HepG2 (cell line): ENCODE data around the gene SLC41A1. TPM values are rescaled to one million over a fixed set of nuclear protein-coding genes. Genes with fewer than 3 reads are reported as not detected.

Experiments
- ATAC-seq: fragments of 200-7000 bp; cut with Tn5 transposase; 3 replicates; pipeline ENCODE4 v1.9.1; 2020; ENCODE audit warnings: mild to moderate bottlenecking, moderate library complexity
- BruUV-seq: library from RNA; stranded (reverse); fragments of 400-500 nt; replicated peaks from 2 replicates; lab custom pipeline; 2021; lab: Mats Ljungman, UMichigan
- CTCF ChIA-PET: fragments of 300-600 bp; formaldehyde crosslinking; extraction: SDS; loops from one replicate; lab custom pipeline; 2021; ENCODE audit warnings: low total read pairs, inconsistent platforms, low intra/inter-chr PET ratio; lab: Yijun Ruan, JAX
- POLR2A ChIA-PET: fragments of 350-600 bp; sonication (Branson Sonifier 250); formaldehyde crosslinking; loops from one replicate; lab custom pipeline; 2020; ENCODE audit warnings: antibody characterized with exemption, inconsistent platforms; lab: Yijun Ruan, JAX
- DNase-seq: peaks from one replicate; pipeline ENCODE4 v3.0.0-alpha.2; 2015; ENCODE audit warnings: low spot score
- FAIRE-seq: peaks from 3 replicates; lab custom pipeline; 2011; peaks lifted over from hg19 to GRCh38; lab: Jason Lieb, UNC
- H2AFZ ChIP-seq: one replicate; pipeline ENCODE4 v1.6.1; 2011; ENCODE audit warnings: low read length, inconsistent platforms
- H3K27ac ChIP-seq: fragments of 300-600 bp; 3 replicates; pipeline ENCODE4 v1.8.0; 2011; ENCODE audit warnings: mixed run types, mild to moderate bottlenecking, mixed read lengths, low read length, inconsistent platforms; ENCODE audit not compliant: insufficient read depth; ENCODE audit errors: extremely low read length
- H3K27me3 ChIP-seq, 2 experiments: fragments of 200-600 bp in 1 of 2; 2 replicates in 1 of 2; 3 replicates in 1 of 2; pipeline versions ENCODE4 v1.6.0 to v1.8.0; 2011; ENCODE audit warnings: low read length in 2 of 2, mild to moderate bottlenecking in 2 of 2, moderate library complexity in 2 of 2, inconsistent platforms in 1 of 2; ENCODE audit not compliant: insufficient read depth in 2 of 2, control insufficient read depth in 1 of 2
- H3K36me3 ChIP-seq, 2 experiments: fragments of 200-600 bp in 1 of 2; replicated peaks in 1 of 2; 2 replicates in 1 of 2; 3 replicates in 1 of 2; pipeline versions ENCODE4 v1.5.1 to v1.8.0; 2011; ENCODE audit warnings: low read length in 2 of 2, inconsistent platforms in 1 of 2; ENCODE audit not compliant: insufficient read depth in 2 of 2, control insufficient read depth in 1 of 2
- H3K4me1 ChIP-seq: 2 replicates; pipeline ENCODE4 v1.5.1; 2012; ENCODE audit warnings: low read length, inconsistent platforms; ENCODE audit not compliant: insufficient read depth
- H3K4me2 ChIP-seq: 2 replicates; pipeline ENCODE4 v1.6.0; 2011; ENCODE audit warnings: low read depth, low read length, inconsistent platforms
- H3K4me3 ChIP-seq, 3 experiments: fragments of 200-600 bp in 1 of 3; sonication (generic), shearing (Covaris generic) in 1 of 3; replicated peaks in 1 of 3; 2 replicates each; pipeline ENCODE4 v1.5.1; 2011 to 2016; ENCODE audit warnings: low read length in 3 of 3, inconsistent platforms in 2 of 3, low read depth in 2 of 3, mild to moderate bottlenecking in 2 of 3, control low read depth in 1 of 3, mixed read lengths in 1 of 3; ENCODE audit not compliant: insufficient read depth in 1 of 3
- H3K79me2 ChIP-seq: one replicate; pipeline ENCODE4 v1.6.1; 2011; ENCODE audit warnings: low read length, inconsistent platforms; ENCODE audit not compliant: insufficient read depth
- H3K9ac ChIP-seq: 2 replicates; pipeline ENCODE4 v1.6.0; 2011; ENCODE audit warnings: mild to moderate bottlenecking, low read depth, low read length, inconsistent platforms; ENCODE audit not compliant: insufficient read depth
- H3K9me3 ChIP-seq: 2 replicates; pipeline ENCODE4 v1.5.1; 2012; ENCODE audit warnings: mild to moderate bottlenecking, low read length
- H4K20me1 ChIP-seq: 2 replicates; pipeline ENCODE4 v1.6.0; 2011; ENCODE audit warnings: inconsistent platforms, mild to moderate bottlenecking, low read length, moderate library complexity; ENCODE audit not compliant: insufficient read depth
- KDM6A ChIP-seq: IDR thresholded peaks from 2 replicates; pipeline ENCODE4 v1.6.1; 2016; ENCODE audit warnings: low read depth
- RAD51 ChIP-seq: fragments of 450-650 bp; IDR thresholded peaks from 2 replicates; pipeline ENCODE4 v1.6.1; 2016; ENCODE audit warnings: borderline replicate concordance
- RFX5 ChIP-seq: IDR thresholded peaks from 2 replicates; pipeline ENCODE4 v1.6.1; 2011; ENCODE audit warnings: low read depth, low read length, improper control_type of control experiment
- SATB2 ChIP-seq: sonication (generic); formaldehyde crosslinking; IDR thresholded peaks from 2 replicates; pipeline ENCODE4 v1.5.0; 2020; ENCODE audit warnings: missing genetic modification reagents
- TBX2 ChIP-seq: sonication (generic); formaldehyde crosslinking; IDR thresholded peaks from 2 replicates; pipeline ENCODE4 v1.5.0; 2020; ENCODE audit warnings: missing genetic modification reagents, mild to moderate bottlenecking, borderline replicate concordance
- WIZ ChIP-seq: sonication (generic); formaldehyde crosslinking; IDR thresholded peaks from 2 replicates; pipeline ENCODE4 v1.5.1; 2020; ENCODE audit warnings: mild to moderate bottlenecking, missing genetic modification reagents
- ZFY ChIP-seq: sonication (generic); formaldehyde crosslinking; IDR thresholded peaks from 2 replicates; pipeline ENCODE4 v1.4.0; 2020; ENCODE audit warnings: missing genetic modification reagents
- ZIK1 ChIP-seq: sonication (generic); formaldehyde crosslinking; IDR thresholded peaks from 2 replicates; pipeline ENCODE4 v1.5.0; 2020; ENCODE audit warnings: mild to moderate bottlenecking, low read depth, missing genetic modification reagents, borderline replicate concordance
- ZNF775 ChIP-seq: sonication (generic); formaldehyde crosslinking; IDR thresholded peaks from 2 replicates; pipeline ENCODE4 v1.4.0; 2020; ENCODE audit warnings: missing genetic modification reagents, mild to moderate bottlenecking, moderate library complexity, borderline replicate concordance
- WGBS: methylation state at CpG from one replicate; pipeline ENCODE4 v1.1.6; 2017; ENCODE audit warnings: low lambda C conversion rate; 5-methylcytosine and 5-hydroxymethylcytosine counted together
- in situ Hi-C: cut with HindIII; loops from 2 replicates; pipeline ENCODE4 v1.10.0; 2017; ENCODE audit warnings: low pct_unique_long_range_greater_than_20kb; ENCODE audit not compliant: extremely low pct_ligation_motif_present
- intact Hi-C: fragments of 100-400 bp; cut with micrococcal nuclease; formaldehyde crosslinking; loops from one replicate; pipeline ENCODE4 v1.10.0; 2022; ENCODE audit not compliant: unreplicated experiment
- polyA plus RNA-seq, 8 experiments: library from polyadenylated mRNA; depleted of rRNA in 3 of 8; stranded (reverse) in 7 of 8; unstranded in 1 of 8; fragments of >200 nt; fragmentation: Illumina TruSeq in 4 of 8; extraction: Trizol in 4 of 8; gene quantifications; 2 replicates each; pipeline versions ENCODE4 v1.2.1 to v1.2.3, GENCODE V29; 2011 to 2016; ENCODE audit warnings: low read depth in 4 of 8, missing spikeins in 1 of 8, mixed read lengths in 1 of 8; ENCODE audit not compliant: insufficient read depth in 1 of 8
- total RNA-seq, 5 experiments: library from RNA; depleted of rRNA; stranded (reverse); fragments of >200 nt; fragmentation: Illumina TruSeq; extraction: Trizol; gene quantifications; 2 replicates each; pipeline ENCODE4 v1.2.3, GENCODE V29; 2016; ENCODE audit warnings: low read depth in 1 of 5
- TF ChIP-seq, protein P1 (sequence below): IDR thresholded peaks from 2 replicates; pipeline ENCODE4 v1.6.1; 2016; ENCODE audit warnings: missing biosample characterization, missing genetic modification reagents, low read depth
- TF ChIP-seq, protein P2 (sequence below): sonication (generic); formaldehyde crosslinking; IDR thresholded peaks from 2 replicates; pipeline ENCODE4 v1.5.0; 2020; ENCODE audit warnings: missing genetic modification reagents
- TF ChIP-seq, protein P3 (sequence below): sonication (generic); formaldehyde crosslinking; IDR thresholded peaks from 2 replicates; pipeline ENCODE4 v1.4.0; 2020; ENCODE audit warnings: missing genetic modification reagents, mild to moderate bottlenecking, borderline replicate concordance

The SLC41A1 gene
- total and polyA plus RNA-seq, 2 of the 13 experiments (the other 11 are each of a cell fraction or from before 2014, with no cell fraction given) = 2.2 to 4.6 TPM

DNA sequence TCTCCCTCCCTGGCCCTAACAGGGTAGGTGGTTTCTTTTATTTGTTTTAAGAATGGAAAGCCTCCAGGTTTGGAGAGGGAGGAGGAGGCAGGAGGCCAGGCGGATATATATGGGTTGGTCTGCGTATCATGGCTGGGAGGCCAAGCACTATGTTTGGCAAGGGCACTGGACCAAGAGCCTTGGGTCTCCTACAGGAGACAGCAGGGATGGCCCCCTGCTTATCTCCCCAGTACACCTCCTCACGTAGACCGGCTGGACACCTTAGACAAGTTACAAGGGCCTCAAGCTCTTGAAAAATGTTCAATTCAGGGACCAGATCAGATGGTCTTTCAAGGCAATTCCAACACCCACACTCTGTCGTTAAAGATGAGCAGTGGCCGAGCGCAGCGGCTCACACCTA is 10.9 kb downstream of the SLC41A1 start:
- DNase-seq (no peak), FAIRE-seq (no peak), ATAC-seq (no peak)
- intact Hi-C loops = loop anchor here (10.0 kb wide), 1 partner anchor 63 kb away; no protein-coding TSS in a partner anchor
- BruUV-seq = no TSS peak
- 100% methylated on average over 2 of the region's 8 CpGs for WGBS
- in situ Hi-C loops = no loop called here
- CTCF ChIA-PET = no interaction called here
- no peak overlapping the region for H3K27ac ChIP-seq
- H3K9ac ChIP-seq = no peak overlapping the region
- peaks cover 0 to 4% of the 10 kb centered on the region in 2 experiments; a peak in 2 of 5 replicates for H3K27me3 ChIP-seq
- peaks cover 2% of the 10 kb centered on the region for H3K4me1 ChIP-seq
- POLR2A ChIA-PET = no interaction called here
- no peak overlapping the region for H3K4me2 ChIP-seq
- no peaks in the 10 kb centered on the region for H3K9me3 ChIP-seq
- H2AFZ ChIP-seq = no peak overlapping the region
- H4K20me1 ChIP-seq = no peaks in the 10 kb centered on the region
- no peaks in the 10 kb centered on the region for H3K36me3 ChIP-seq
- no peak for TF ChIP-seq SATB2 (CRISPR knock-in tag)
- no peak for TF ChIP-seq TBX2 (CRISPR knock-in tag)
- TF ChIP-seq, protein P1, sequence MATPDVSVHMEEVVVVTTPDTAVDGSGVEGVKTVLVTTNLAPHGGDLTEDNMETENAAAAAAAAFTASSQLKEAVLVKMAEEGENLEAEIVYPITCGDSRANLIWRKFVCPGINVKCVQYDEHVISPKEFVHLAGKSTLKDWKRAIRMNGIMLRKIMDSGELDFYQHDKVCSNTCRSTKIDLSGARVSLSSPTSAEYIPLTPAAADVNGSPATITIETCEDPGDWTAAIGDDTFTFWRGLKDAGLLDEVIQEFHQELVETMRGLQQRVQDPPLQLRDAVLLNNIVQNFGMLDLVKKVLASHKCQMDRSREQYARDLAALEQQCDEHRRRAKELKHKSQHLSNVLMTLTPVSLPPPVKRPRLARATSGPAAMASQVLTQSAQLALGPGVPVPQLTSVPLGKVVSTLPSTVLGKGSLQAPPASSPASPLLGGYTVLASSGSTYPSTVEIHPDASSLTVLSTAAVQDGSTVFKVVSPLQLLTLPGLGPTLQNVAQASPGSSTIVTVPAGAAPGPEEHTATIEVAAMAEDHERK (CRISPR knock-in tag) = no peak
- no peak overlapping the region for H3K4me3 ChIP-seq
- no peaks in the 10 kb centered on the region for H3K79me2 ChIP-seq

GRCh38 chr1:205800981-205801703 is 11.9 kb downstream of the SLC41A1 start:
- 46% methylated on average over 5 of the region's 7 CpGs for WGBS
- FAIRE-seq = no peak
- no peaks in the 10 kb centered on the region for H3K9me3 ChIP-seq

More at GRCh38 chr1:205800981-205801703, 11.9 kb downstream of the SLC41A1 start:
- POLR2A ChIA-PET = no interaction called here
- BruUV-seq = no TSS peak
- H3K36me3 ChIP-seq = no peaks in the 10 kb centered on the region
- no peaks in the 10 kb centered on the region for H3K79me2 ChIP-seq
- in situ Hi-C loops = no loop called here
- H2AFZ ChIP-seq = no peak overlapping the region
- CTCF ChIA-PET = no interaction called here
- peaks cover 0 to 4% of the 10 kb centered on the region in 2 experiments; a peak in 2 of 5 replicates for H3K27me3 ChIP-seq
- DNase-seq = no peak
- no peak overlapping the region for H3K4me3 ChIP-seq
- ATAC-seq = no peak
- intact Hi-C loops = loop anchor here (10.0 kb wide), 1 partner anchor 64 kb away; no protein-coding TSS in a partner anchor
- TF ChIP-seq ZFY (CRISPR knock-in tag) = no peak
- TF ChIP-seq RFX5 = no peak
- no peak for TF ChIP-seq ZIK1
- no peak for TF ChIP-seq WIZ (CRISPR knock-in tag)
- TF ChIP-seq, protein P2, sequence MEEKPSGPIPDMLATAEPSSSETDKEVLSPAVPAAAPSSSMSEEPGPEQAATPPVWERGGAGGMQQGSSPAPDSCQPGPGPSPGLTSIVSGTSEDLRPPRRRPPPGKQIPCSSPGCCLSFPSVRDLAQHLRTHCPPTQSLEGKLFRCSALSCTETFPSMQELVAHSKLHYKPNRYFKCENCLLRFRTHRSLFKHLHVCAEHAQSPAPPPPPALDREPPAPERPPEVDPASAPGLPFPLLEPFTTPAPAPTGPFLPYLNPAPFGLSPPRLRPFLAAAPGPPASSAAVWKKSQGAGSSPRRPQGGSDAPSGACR (CRISPR knock-in tag) = no peak
- TF ChIP-seq RAD51 = no peak
- no peak for TF ChIP-seq KDM6A (CRISPR knock-in tag)
- no peak for TF ChIP-seq ZNF775 (CRISPR knock-in tag)
- TF ChIP-seq, protein P3, sequence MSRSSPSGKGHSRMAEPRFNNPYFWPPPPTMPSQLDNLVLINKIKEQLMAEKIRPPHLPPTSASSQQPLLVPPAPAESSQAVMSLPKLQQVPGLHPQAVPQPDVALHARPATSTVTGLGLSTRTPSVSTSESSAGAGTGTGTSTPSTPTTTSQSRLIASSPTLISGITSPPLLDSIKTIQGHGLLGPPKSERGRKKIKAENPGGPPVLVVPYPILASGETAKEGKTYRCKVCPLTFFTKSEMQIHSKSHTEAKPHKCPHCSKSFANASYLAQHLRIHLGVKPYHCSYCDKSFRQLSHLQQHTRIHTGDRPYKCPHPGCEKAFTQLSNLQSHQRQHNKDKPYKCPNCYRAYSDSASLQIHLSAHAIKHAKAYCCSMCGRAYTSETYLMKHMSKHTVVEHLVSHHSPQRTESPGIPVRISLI (CRISPR knock-in tag) = no peak
- no peak overlapping the region for H3K4me2 ChIP-seq
- no peak overlapping the region for H3K9ac ChIP-seq
- no peak overlapping the region for H3K27ac ChIP-seq
- H3K4me1 ChIP-seq = no peaks in the 10 kb centered on the region
- no peaks in the 10 kb centered on the region for H4K20me1 ChIP-seq
